Right lobe of liver (tissue), 6 donors: ENCODE data around the gene TRMT61A. TPM values are rescaled to one million over a fixed set of nuclear protein-coding genes. Genes with fewer than 3 reads are reported as not detected.

Experiments used
- ATAC-seq, 4 donors: fragments of 200-7000 bp; cut with Tn5 transposase; one replicate each; pipeline ENCODE4 v1.9.1; 2020; ENCODE audit warnings: mild to moderate bottlenecking in 4 of 4, moderate library complexity in 4 of 4
- DNase-seq, 3 donors: peaks; one replicate each; pipeline ENCODE4 v3.0.0-alpha.2; 2020
- H3K27ac ChIP-seq, 3 donors: fragments of 200-600 bp; one replicate each; pipeline ENCODE4 v1.8.0; 2022
- H3K27me3 ChIP-seq, 2 donors: fragments of 200-600 bp; one replicate each; pipeline ENCODE4 v1.8.0; 2022
- H3K36me3 ChIP-seq, 4 donors: fragments of 200-600 bp; sonication (generic) in 1 of 4; one replicate each; pipeline versions ENCODE4 v1.5.1 to v1.8.0; 2017 to 2022; ENCODE audit warnings: control low read depth in 1 of 4
- H3K4me1 ChIP-seq, 4 donors: fragments of 200-600 bp; sonication (generic) in 1 of 4; one replicate each; pipeline versions ENCODE4 v1.5.1 to v1.8.0; 2017 to 2022; ENCODE audit warnings: control low read depth in 1 of 4
- H3K4me3 ChIP-seq, 3 donors: fragments of 200-600 bp; one replicate each; pipeline ENCODE4 v1.8.0; 2022
- H3K9me3 ChIP-seq, 4 donors: fragments of 200-600 bp; sonication (generic) in 1 of 4; one replicate each; pipeline versions ENCODE4 v1.5.1 to v1.8.0; 2017 to 2022; ENCODE audit warnings: control low read depth in 1 of 4
- CTCF ChIP-seq, 4 donors: fragments of 200-600 bp in 3 of 4; fragments of 450-650 bp in 1 of 4; IDR thresholded peaks; one replicate each; pipeline versions ENCODE4 v1.5.1 to v1.8.0; 2016 to 2022; ENCODE audit warnings: antibody characterized with exemption in 4 of 4, mild to moderate bottlenecking in 2 of 4
- POLR2A ChIP-seq: fragments of 450-650 bp; IDR thresholded peaks from one replicate; pipeline ENCODE4 v1.6.1; 2017; ENCODE audit warnings: antibody characterized with exemption, mild to moderate bottlenecking
- WGBS: methylation state at CpG from one replicate; pipeline ENCODE4 v1.1.6; 2018; ENCODE audit warnings: low coverage, low lambda C conversion rate; ENCODE audit not compliant: insufficient coverage; ENCODE audit errors: missing lambda C conversion rate; 5-methylcytosine and 5-hydroxymethylcytosine counted together
- intact Hi-C, 2 donors: fragments of 100-400 bp; cut with DNase I; formaldehyde crosslinking; loops; one replicate each; pipeline versions ENCODE4 v1.11.2 to v1.14.1; 2022
- total RNA-seq, 6 experiments: library from RNA; depleted of rRNA in 2 of 6; stranded (reverse); fragments of >200 nt in 2 of 6; fragmentation: NEBNext Ultra II Directional in 3 of 6; extraction: Animal tissue kit (Norgen Biotek cat#: 25700) in 3 of 6; gene quantifications; one replicate each; pipeline versions ENCODE4 v1.1.0 to v1.2.4, GENCODE V29; 2016 to 2023
- donor health status: DM: no; HTN: yes; CAD: no.
- donor health status: DM: no; HTN: no; CAD: no.
- donor health status: DM: no; HTN: no; CAD: no.
- donor health status: DM: no; HTN: yes; CAD: no.
- donor health status: DM: no; HTN: yes; CAD: no.

Gene TRMT61A
- total RNA-seq, 6 experiments from 2014 or later: 3.8 to 12.1 (median 4.8) TPM

- no peak overlapping the region for H3K27ac ChIP-seq
- H3K9me3 ChIP-seq: no peaks in the 10 kb centered on the region
- H3K4me3 ChIP-seq: no peak overlapping the region
- ATAC-seq (no peak), DNase-seq (peak in 1 of 3 donors; percentile 19)
- intact Hi-C loops: loop anchor here in 1 of 2 donors (10.0 kb wide), 1 partner anchor 48 kb away; no protein-coding TSS in a partner anchor
- no peak for TF ChIP-seq POLR2A
- TF ChIP-seq CTCF (IDR thresholded peaks at IDR 0.05): no peak
- no CpG with 5 or more reads among the region's 18 CpGs for whole genome bisulfite sequencing
- H3K27me3 ChIP-seq: no peaks in the 10 kb centered on the region
- no peaks in the 10 kb centered on the region for H3K4me1 ChIP-seq
- H3K36me3 ChIP-seq: no peaks in the 10 kb centered on the region
These were observed 13.7 kb downstream of the TRMT61A start for GRCh38 chr14:103542605-103543088.

GRCh38 chr14:103543140-103543539, 14.1 kb downstream of the TRMT61A start:
- no peaks in the 10 kb centered on the region for H3K4me1 ChIP-seq
- H3K36me3 ChIP-seq: no peaks in the 10 kb centered on the region
- H3K27ac ChIP-seq: no peak overlapping the region
- H3K4me3 ChIP-seq: no peak overlapping the region
- no peak for TF ChIP-seq CTCF (IDR thresholded peaks at IDR 0.05)
- TF ChIP-seq POLR2A: no peak
- ATAC-seq (no peak), DNase-seq (peak in 1 of 3 donors; percentile 14)
- no peaks in the 10 kb centered on the region for H3K27me3 ChIP-seq
- intact Hi-C loops: loop anchor here in 1 of 2 donors (10.0 kb wide), 1 partner anchor 48 kb away; no protein-coding TSS in a partner anchor
- WGBS: 100% methylated on average over 2 of the region's 10 CpGs
- H3K9me3 ChIP-seq: no peaks in the 10 kb centered on the region

- no peaks in the 10 kb centered on the region for H3K36me3 ChIP-seq
- H3K9me3 ChIP-seq: no peaks in the 10 kb centered on the region
- no peak overlapping the region for H3K27ac ChIP-seq
- TF ChIP-seq POLR2A: no peak
- no peak for TF ChIP-seq CTCF (IDR thresholded peaks at IDR 0.05)
- H3K4me3 ChIP-seq: no peak overlapping the region
- H3K4me1 ChIP-seq: no peaks in the 10 kb centered on the region
- no peaks in the 10 kb centered on the region for H3K27me3 ChIP-seq
- peak in 2 of 4 donors; percentile 8 to 31 for ATAC-seq
- intact Hi-C loops: loop anchor here in 1 of 2 donors (10.0 kb wide), 1 partner anchor 49 kb away; no protein-coding TSS in a partner anchor
- peak in 2 of 3 donors; percentile 40 to 67 for DNase-seq
- WGBS: 32% methylated on average over 3 of the region's 19 CpGs
These were observed 14.9 kb downstream of the TRMT61A start for GRCh38 chr14:103543721-103544387.

GRCh38 chr14:103544388-103545218, 15.6 kb downstream of the TRMT61A start:
- no peak for TF ChIP-seq CTCF (IDR thresholded peaks at IDR 0.05)
- no peak for TF ChIP-seq POLR2A
- no peaks in the 10 kb centered on the region for H3K36me3 ChIP-seq
- H3K9me3 ChIP-seq: no peaks in the 10 kb centered on the region
- no peak overlapping the region for H3K27ac ChIP-seq
- 100% methylated on average over 1 of the region's 35 CpGs for WGBS
- intact Hi-C loops: loop anchor here (5.0 to 10.0 kb wide), 2 partner anchors 42 to 50 kb away; no protein-coding TSS in a partner anchor
- ATAC-seq (no peak), DNase-seq (peak in 1 of 3 donors; percentile 18)
- no peaks in the 10 kb centered on the region for H3K27me3 ChIP-seq
- H3K4me3 ChIP-seq: no peak overlapping the region
- no peaks in the 10 kb centered on the region for H3K4me1 ChIP-seq
